ENCODE data around the gene AOPEP. TPM values are rescaled to one million over a fixed set of nuclear protein-coding genes. Genes with fewer than 3 reads are reported as not detected.

The AOPEP gene
- total RNA-seq, 1 donor from 2014 or later = 16.6 TPM

GRCh38 chr9:94770334-94770733 is 43.8 kb downstream of the AOPEP start:
- TF ChIP-seq EZH2 (IDR thresholded peaks at IDR 0.05) (no peak), EZH2phosphoT487 (IDR thresholded peaks at IDR 0.05) (no peak)
- TF ChIP-seq, protein P1, sequence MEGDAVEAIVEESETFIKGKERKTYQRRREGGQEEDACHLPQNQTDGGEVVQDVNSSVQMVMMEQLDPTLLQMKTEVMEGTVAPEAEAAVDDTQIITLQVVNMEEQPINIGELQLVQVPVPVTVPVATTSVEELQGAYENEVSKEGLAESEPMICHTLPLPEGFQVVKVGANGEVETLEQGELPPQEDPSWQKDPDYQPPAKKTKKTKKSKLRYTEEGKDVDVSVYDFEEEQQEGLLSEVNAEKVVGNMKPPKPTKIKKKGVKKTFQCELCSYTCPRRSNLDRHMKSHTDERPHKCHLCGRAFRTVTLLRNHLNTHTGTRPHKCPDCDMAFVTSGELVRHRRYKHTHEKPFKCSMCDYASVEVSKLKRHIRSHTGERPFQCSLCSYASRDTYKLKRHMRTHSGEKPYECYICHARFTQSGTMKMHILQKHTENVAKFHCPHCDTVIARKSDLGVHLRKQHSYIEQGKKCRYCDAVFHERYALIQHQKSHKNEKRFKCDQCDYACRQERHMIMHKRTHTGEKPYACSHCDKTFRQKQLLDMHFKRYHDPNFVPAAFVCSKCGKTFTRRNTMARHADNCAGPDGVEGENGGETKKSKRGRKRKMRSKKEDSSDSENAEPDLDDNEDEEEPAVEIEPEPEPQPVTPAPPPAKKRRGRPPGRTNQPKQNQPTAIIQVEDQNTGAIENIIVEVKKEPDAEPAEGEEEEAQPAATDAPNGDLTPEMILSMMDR (IDR thresholded peaks at IDR 0.05) = no peak
- Histone ChIP-seq H4K20me1 (ENCODE audit: low read depth) (no peaks in the 10 kb centered on the region), H3F3A (ENCODE audit: low read depth) (no peaks in the 10 kb centered on the region), H3K27ac (no peak overlapping the region), H3K27me3 (no peaks in the 10 kb centered on the region), H2AFZ (replicated peaks) (no peak overlapping the region), H3K79me2 (ENCODE audit: low read depth) (peaks cover 13% of the 10 kb centered on the region), H3K4me3 (no peak overlapping the region), H3K9me3 (ENCODE audit: low read depth) (no peaks in the 10 kb centered on the region), H3K4me2 (no peak overlapping the region), H3K36me3 (no peaks in the 10 kb centered on the region), H3K9ac (no peak overlapping the region), H3K4me1 (peaks cover 15% of the 10 kb centered on the region)
- Mint-ChIP-seq H3K9me3 (no peaks in the 10 kb centered on the region), H3K36me3 (peaks cover 18% of the 10 kb centered on the region), H3K27me3 (ENCODE audit: insufficient read depth, low read depth) (no peaks in the 10 kb centered on the region), H3K4me1 (peaks cover 21% of the 10 kb centered on the region), H3K27ac (no peak overlapping the region), H3K4me3 (no peak overlapping the region)
- DNase-seq (ENCODE audit: low spot score) = no peak

- peaks cover 21% of the 10 kb centered on the region for H3K4me1 Mint-ChIP-seq
- H3K9me3 Mint-ChIP-seq = no peaks in the 10 kb centered on the region
- no peak for DNase-seq (ENCODE audit: low spot score)
- Histone ChIP-seq H3F3A (ENCODE audit: low read depth) (no peaks in the 10 kb centered on the region), H2AFZ (replicated peaks) (no peak overlapping the region), H3K4me3 (no peak overlapping the region), H3K27ac (no peak overlapping the region), H3K4me2 (no peak overlapping the region), H3K9ac (no peak overlapping the region), H3K36me3 (no peaks in the 10 kb centered on the region), H3K27me3 (no peaks in the 10 kb centered on the region), H3K4me1 (peaks cover 15% of the 10 kb centered on the region), H3K9me3 (ENCODE audit: low read depth) (no peaks in the 10 kb centered on the region), H4K20me1 (ENCODE audit: low read depth) (no peaks in the 10 kb centered on the region), H3K79me2 (ENCODE audit: low read depth) (peaks cover 8% of the 10 kb centered on the region)
- no peaks in the 10 kb centered on the region for H3K27me3 Mint-ChIP-seq (ENCODE audit: insufficient read depth, low read depth)
- H3K4me3 Mint-ChIP-seq = no peak overlapping the region
- TF ChIP-seq EZH2phosphoT487 (IDR thresholded peaks at IDR 0.05) (no peak), EZH2 (IDR thresholded peaks at IDR 0.05) (no peak)
- TF ChIP-seq, protein P1 (IDR thresholded peaks at IDR 0.05) = no peak
- H3K36me3 Mint-ChIP-seq = peaks cover 13% of the 10 kb centered on the region
- no peak overlapping the region for H3K27ac Mint-ChIP-seq
These were observed 44.6 kb downstream of the AOPEP start for GRCh38 chr9:94771096-94771495.

DNA sequence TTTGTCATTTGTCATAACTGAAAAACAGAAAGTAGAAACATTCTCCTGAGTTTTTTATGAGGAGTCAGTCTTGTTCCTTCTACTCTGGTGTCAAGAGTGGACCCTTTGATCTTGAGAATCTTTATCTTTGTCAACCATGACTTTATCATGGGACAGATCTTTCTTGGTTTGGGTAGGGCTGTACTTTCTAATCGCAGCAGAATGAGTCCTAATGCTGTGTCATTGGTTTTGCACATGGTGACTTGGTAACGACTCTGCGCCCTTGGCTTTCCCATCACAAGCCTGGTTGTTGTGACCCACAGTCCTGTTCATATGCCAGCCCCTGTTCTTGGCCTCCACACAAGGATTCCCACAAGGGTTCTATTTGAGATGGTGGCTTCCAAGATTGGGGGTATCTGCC is 45.6 kb downstream of the AOPEP start:
- DNase-seq (ENCODE audit: low spot score) = no peak
- H3K27ac ChIP-seq = no peak overlapping the region
- no peak overlapping the region for H3K27ac Mint-ChIP-seq

More for the DNA sequence above, 45.6 kb downstream of the AOPEP start:
- peaks cover 15% of the 10 kb centered on the region for H3K4me1 ChIP-seq
- H3K9ac ChIP-seq = no peak overlapping the region
- Mint-ChIP-seq H3K4me1 (peaks cover 21% of the 10 kb centered on the region), H3K4me3 (no peak overlapping the region), H3K9me3 (no peaks in the 10 kb centered on the region), H3K36me3 (peaks cover 9% of the 10 kb centered on the region), H3K27me3 (ENCODE audit: insufficient read depth, low read depth) (no peaks in the 10 kb centered on the region)
- H3K9me3 ChIP-seq (ENCODE audit: low read depth) = no peaks in the 10 kb centered on the region
- no peak overlapping the region for H3K4me2 ChIP-seq
- no peaks in the 10 kb centered on the region for H3F3A ChIP-seq (ENCODE audit: low read depth)
- H3K4me3 ChIP-seq = no peak overlapping the region
- H2AFZ ChIP-seq (replicated peaks) = no peak overlapping the region
- H3K79me2 ChIP-seq (ENCODE audit: low read depth) = peaks cover under 1% of the 10 kb centered on the region
- TF ChIP-seq, protein P1 (IDR thresholded peaks at IDR 0.05) = no peak
- TF ChIP-seq EZH2phosphoT487 (IDR thresholded peaks at IDR 0.05) = no peak
- no peak for TF ChIP-seq EZH2 (IDR thresholded peaks at IDR 0.05)
- no peaks in the 10 kb centered on the region for H3K36me3 ChIP-seq
- no peaks in the 10 kb centered on the region for H3K27me3 ChIP-seq
- H4K20me1 ChIP-seq (ENCODE audit: low read depth) = no peaks in the 10 kb centered on the region
